ENCODE results near the gene SPRR1A. TPM values are rescaled to one million over a fixed set of nuclear protein-coding genes. Genes with fewer than 3 reads are reported as not detected.

The SPRR1A gene
- not detected in 2 replicates for total RNA-seq

GRCh38 chr1:152983743-152984142 is at the start of gene SPRR1A:
SPRR1A (plus strand) TSS chr1:152984081; CDS start chr1:152985231, 1,150 bp downstream.
- no peak for DNase-seq (ENCODE audit: low read depth in 2 of 2)

DNA sequence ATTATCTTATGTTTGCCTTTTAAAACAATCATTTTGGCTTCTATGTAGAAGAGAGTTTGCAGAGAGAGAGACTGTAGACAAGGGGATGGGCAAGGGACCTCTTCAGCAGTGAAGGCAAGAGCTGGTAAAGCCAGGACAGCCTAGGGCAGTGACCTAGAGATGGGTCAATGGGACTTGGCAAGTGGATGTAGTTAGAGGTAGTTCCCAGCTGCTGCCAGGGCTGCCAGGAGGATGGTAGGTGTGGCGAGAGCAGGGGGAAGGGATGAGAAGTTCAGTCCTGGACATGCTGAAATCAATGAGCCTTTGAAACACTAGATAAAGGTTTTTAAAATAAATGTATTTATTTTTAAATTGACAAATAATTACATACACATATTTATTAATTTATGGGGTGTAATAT is 43.3 kb upstream of the SPRR1A start:
- DNase-seq (ENCODE audit: low read depth in 2 of 2), result no peak

DNA sequence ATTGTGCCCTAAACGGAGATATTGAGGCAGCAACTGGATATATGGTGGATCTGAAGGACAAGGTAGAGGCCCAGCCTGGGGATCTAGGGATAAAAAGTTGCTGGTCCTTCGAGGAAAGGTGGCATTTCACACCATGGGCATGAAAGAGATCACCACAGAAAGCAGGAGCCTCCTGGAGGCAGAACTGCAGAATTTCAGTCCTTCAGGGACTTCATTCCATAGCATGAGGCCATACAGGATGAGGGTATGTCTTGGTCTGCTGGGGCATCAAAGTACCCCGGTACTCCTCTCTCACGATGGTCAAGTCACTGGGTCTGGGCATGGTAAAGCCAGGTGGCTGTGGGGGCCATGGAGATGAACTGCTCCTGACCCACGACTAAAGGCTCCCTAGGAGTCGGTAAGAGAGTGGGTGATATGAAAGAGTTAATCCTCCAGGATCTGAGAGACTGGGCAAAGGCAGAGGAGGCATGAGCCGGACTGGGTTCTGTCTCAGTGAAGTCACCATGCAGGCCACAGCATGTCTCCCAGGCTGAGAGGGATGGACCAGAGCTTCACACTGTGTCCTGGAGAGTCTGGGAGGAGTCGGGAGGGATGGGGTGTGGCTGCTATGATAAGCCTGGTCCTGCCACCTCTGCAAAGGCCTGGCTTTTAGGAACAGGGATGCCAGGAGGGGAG is 42.7 kb upstream of the SPRR1A start:
- no peak for DNase-seq (ENCODE audit: low read depth in 2 of 2)

GRCh38 chr1:152942161-152942560 is 41.7 kb upstream of the SPRR1A start:
- no peak for DNase-seq (ENCODE audit: low read depth in 2 of 2)

DNA sequence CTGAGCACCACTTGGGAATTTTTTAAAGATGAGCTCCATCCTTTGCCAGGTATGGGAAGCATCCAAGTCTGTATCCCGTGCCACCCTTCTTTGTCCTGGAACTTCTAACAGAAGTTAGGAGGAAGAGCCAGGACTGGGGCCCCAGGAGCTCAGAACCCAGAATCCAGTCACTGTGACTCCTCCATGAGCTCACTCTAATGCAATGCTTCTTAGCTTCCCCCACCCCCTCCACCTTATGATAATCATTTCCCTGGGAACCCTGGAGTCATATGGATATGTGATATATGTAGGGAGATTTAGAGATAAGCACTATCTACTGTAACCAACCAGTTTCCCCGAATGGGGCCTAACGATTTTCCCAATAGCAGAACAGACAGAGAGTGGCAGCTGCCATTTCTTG is 37.6 kb upstream of the SPRR1A start:
- DNase-seq (ENCODE audit: low read depth in 2 of 2), result no peak

DNA sequence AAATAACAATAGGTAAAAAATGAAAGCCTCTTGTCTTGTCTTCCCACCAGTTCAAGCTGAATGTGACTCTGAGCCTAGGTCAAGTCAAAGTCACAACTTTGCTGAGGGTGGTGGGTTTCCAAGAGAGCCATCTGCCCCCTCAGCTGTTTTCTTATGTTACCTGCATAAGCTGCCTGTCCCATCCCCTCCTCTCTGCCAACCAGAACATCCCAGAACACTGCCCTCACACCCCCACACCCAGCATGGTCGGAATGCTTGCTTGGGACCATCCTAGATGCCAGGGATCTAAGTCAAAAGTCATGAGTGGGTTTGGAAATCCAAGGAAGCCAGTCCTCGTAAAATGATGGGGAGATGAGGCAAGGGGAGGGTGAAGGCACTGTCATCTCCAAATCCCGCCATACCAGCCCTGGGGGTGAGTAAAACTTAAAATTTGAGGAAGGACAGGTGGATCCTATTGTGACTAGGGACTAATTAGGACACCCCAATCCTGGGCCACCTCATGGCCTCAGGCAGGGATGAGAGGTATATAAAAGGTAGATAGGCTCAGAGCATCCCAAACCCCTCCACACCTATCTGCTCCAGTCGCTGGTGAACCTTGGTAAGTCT is 37.1 kb upstream of the SPRR1A start, which contains the start of gene SPRR5:
SPRR5 (plus strand) TSS at position 556 of the 606 bp plus-strand sequence. CDS start 1,349 bp downstream, outside the sequence.
- DNase-seq (ENCODE audit: low read depth in 2 of 2), result no peak

DNA sequence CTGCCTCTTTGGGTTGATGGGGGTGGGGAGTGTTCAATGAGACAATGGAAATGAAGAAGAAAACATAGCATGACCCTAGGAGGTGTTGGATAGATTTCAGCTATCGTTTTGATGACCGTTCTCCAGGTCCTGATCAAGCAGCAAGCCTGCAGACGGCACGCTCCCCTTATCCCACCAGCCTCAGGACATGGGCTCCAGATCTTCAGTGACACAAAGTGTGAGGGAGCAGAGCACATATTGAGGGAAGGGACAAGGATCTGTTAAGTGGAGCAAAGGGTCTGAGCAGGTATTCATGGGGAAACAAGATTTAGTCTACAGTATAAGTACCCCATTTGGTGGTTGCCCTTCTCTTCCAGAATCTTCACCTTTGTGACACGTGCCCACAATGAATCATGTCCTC is 32.2 kb upstream of the SPRR1A start:
- DNase-seq (ENCODE audit: low read depth in 2 of 2), result no peak

DNA sequence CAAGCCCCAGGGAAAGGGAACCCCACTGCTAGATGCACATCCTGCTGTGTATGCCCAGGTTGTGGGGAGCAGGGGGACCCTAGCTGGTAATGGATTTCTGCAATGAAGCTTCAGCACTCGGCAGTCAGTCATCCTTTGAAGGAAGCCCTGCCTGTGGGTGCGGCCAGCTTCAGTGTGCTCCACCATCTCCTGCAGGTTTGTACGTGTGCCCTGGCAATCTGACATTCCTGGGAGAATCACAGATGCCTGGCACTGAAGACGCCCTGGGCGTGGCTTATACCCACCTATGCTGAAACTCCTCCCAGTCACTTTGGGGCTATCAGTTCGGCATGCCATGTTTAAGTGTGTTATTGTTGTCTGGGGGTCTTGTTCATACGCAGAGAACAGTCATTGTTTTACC is 30.1 kb upstream of the SPRR1A start:
- no peak for DNase-seq (ENCODE audit: low read depth in 2 of 2)

DNA sequence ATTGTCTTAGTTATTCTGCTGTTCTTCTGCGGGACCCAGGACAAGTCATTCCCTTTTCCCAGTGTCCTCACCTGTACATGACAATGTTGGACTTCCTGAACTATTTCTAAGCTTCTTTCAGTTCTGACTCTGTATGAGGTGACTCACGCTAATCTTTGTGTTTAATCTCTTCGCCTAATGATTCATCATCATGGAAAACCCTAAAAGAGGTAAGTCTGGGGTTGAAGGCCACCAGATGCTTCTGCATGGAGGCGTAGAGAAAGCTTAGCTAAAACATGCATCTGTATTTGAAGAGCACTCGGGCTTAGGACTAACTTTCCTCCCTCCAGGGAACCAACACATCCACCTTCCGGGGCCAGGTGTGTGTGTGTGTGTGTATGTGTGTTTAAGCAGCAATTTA is 29.4 kb upstream of the SPRR1A start:
- DNase-seq (ENCODE audit: low read depth in 2 of 2), result no peak

DNA sequence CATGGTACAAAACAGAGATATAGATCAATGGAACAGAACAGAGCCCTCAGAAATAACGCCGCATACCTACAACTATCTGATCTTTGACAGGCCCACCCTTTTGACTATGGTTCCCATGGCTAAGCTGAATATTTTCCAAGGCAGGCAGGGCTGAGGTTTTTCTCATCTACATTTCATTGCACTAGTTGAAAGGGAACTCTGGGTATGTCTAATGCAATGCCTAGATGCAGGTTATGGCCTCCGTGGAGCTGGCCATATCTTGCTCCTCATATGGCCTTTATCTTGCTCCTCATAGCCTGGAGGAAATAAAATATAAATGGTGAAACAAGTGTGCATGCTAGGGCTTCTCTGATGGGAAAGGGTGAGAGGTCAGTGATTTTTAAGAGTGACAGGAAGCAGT is 26.3 kb upstream of the SPRR1A start:
- DNase-seq (ENCODE audit: low read depth in 2 of 2), result no peak

- no peak for DNase-seq (ENCODE audit: low read depth in 2 of 2)
Observed at GRCh38 chr1:152959273-152959672, 24.6 kb upstream of the SPRR1A start.

DNA sequence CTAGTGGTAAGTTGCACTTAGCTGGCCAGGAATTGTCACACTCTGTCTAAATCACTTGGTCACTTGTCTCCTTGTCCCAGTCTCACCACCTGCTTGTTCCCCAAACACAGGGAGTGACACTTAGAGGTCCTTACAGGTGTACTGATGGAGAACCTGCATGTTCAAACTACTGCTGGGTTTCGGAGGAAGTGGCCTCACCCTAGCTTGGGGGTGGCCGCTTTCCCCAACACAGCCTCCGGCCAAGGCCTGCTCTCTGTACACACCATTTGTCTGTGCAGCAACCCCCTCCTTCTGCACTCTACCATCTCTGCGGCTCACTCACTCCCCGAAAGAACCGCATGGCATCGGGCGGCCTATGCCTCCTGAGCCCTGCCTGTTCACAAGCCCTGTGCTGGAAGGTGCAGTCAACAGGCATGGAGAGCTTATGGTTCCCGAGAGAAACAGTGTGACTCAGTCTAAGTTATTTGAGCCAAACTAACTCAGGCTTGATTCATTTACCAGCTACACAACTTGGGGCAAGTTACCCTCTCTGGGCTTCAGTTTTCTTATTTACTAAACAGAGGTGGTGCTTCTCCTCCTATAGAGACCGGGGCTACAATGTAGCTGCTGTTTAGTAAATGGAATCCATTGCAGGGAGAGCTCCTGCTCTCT is 24.0 kb upstream of the SPRR1A start:
- no peak for DNase-seq (ENCODE audit: low read depth in 2 of 2)

- DNase-seq (ENCODE audit: low read depth in 2 of 2), result no peak
Observed at GRCh38 chr1:152960452-152961044, 23.3 kb upstream of the SPRR1A start.

GRCh38 chr1:152961226-152961891 is 22.5 kb upstream of the SPRR1A start:
- DNase-seq (ENCODE audit: low read depth in 2 of 2), result no peak

- no peak for DNase-seq (ENCODE audit: low read depth in 2 of 2)
Observed at GRCh38 chr1:152962876-152963415, 20.9 kb upstream of the SPRR1A start.

GRCh38 chr1:152964536-152964935 is 19.3 kb upstream of the SPRR1A start:
- DNase-seq (ENCODE audit: low read depth in 2 of 2), result no peak

DNA sequence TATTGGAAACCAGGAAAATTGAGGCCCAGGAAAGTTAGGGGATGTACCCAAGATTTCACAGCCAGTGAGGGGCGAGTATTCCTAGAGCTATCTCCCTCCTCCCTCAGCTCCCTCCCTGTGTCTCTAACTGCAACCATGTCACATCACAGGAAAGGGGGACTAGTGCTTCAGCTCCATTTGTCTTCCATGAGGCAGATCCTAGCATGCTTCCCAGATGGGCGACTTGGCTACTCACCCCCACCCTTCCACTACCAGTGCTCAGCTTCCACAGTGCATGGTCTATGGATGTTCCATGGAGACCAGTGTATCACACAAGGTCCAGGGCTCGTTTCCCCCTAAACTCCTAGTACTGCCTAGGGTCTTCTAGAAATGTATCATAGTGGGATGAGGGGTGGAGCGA is 18.0 kb upstream of the SPRR1A start:
- no peak for DNase-seq (ENCODE audit: low read depth in 2 of 2)

DNA sequence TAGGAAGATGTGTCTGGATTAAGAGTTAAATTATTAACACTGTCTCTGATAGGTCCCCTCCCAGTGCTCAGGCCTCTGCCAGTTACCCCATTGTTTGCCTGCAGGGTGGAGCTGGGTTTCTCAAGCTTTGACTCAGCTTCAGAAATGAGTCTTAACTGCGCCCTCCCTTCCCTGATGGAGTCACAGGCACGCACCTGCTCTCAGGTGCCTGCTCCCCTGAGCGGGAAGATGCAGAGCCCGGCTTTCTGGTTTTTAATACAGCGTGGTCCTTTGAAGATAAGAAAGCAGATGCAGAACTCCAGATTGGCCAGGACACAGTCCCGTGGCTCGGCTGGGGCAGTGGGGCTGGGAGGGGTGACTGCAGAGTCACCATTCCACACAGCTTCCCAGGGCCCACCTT is 16.7 kb upstream of the SPRR1A start:
- DNase-seq (ENCODE audit: low read depth in 2 of 2), result no peak

- DNase-seq (ENCODE audit: low read depth in 2 of 2), result no peak
Observed at GRCh38 chr1:152968248-152968647, 15.6 kb upstream of the SPRR1A start.

DNA sequence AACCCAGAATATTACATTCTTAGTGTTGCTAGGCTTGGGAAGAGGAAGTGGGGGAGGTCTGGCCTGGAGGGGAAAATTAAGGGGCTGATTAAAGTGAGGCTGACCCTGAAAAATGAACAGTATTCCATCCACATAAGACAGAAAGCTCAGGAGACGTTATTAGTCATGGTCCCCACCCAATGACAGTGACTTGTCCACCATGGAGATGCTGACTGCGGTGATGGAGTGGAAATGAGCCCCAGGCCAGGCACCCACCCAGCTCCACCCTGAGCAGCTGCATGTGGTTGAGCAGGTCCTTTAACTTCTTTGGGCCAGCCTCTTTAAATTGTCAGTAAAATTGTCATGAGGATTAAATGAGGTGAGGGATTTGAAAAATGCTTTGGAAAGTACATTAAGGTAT is 14.8 kb upstream of the SPRR1A start:
- no peak for DNase-seq (ENCODE audit: low read depth in 2 of 2)

- no peak for DNase-seq (ENCODE audit: low read depth in 2 of 2)
Observed at GRCh38 chr1:152970495-152970894, 13.4 kb upstream of the SPRR1A start, which contains the start of gene SPRR4. SPRR4 (plus strand) TSS chr1:152970648; CDS start chr1:152971891, 1,243 bp downstream.

Measured in lung microvascular endothelial cell (primary cell).